Measurements from ENCODE around the gene H2BK1. TPM values are rescaled to one million over a fixed set of nuclear protein-coding genes. Genes with fewer than 3 reads are reported as not detected.

H2BK1 gene
- total RNA-seq, 1 experiment from 2014 or later = 0.69 TPM

- DNase-seq (ENCODE audit: low read depth, low spot score) = no peak
- Histone ChIP-seq H3K27me3 (ENCODE audit: insufficient read depth, low read length) (no peaks in the 10 kb centered on the region), H3K79me2 (ENCODE audit: insufficient read depth, low read length) (no peaks in the 10 kb centered on the region), H3K4me3 (replicated peaks in 1 of 2; ENCODE audit: low read depth in 1 of 2, low read length in 2 of 2) (no peak overlapping the region), H3K36me3 (ENCODE audit: control insufficient read depth in 1 of 2, insufficient read depth in 2 of 2, low read length in 2 of 2) (no peaks in the 10 kb centered on the region), H3K27ac (ENCODE audit: low read depth, low read length) (no peak overlapping the region), H2AFZ (ENCODE audit: low read depth, low read length, poor library complexity, severe bottlenecking) (no peak overlapping the region), H3K9me3 (ENCODE audit: control insufficient read depth in 1 of 2, insufficient read depth in 1 of 2, low read depth in 1 of 2, low read length in 2 of 2) (no peaks in the 10 kb centered on the region), H3K4me1 (ENCODE audit: control insufficient read depth in 1 of 2, insufficient read depth in 2 of 2, low read length in 2 of 2) (no peaks in the 10 kb centered on the region), H3K9me2 (ENCODE audit: insufficient read depth) (no peaks in the 10 kb centered on the region), H3K4me2 (ENCODE audit: low read length) (no peak overlapping the region), H4K20me1 (ENCODE audit: insufficient read depth) (no peaks in the 10 kb centered on the region), H3K9ac (ENCODE audit: low read length) (no peak overlapping the region)
- intact Hi-C loops (cut with micrococcal nuclease) = no loop called here
- TF ChIP-seq FOSL1 (IDR thresholded peaks at IDR 0.05; ENCODE audit: low read depth) = no peak
- TF ChIP-seq RAD21 (IDR thresholded peaks at IDR 0.05; ENCODE audit: low read depth) = no peak
- TF ChIP-seq TCF7L2 (IDR thresholded peaks at IDR 0.05; ENCODE audit: borderline replicate concordance, extremely low read depth, insufficient read depth, insufficient read length) = no peak
- TF ChIP-seq ATF3 (IDR thresholded peaks at IDR 0.05) = no peak
- no peak for TF ChIP-seq JUND (IDR thresholded peaks at IDR 0.05)
- no peak for TF ChIP-seq ZBTB33 (IDR thresholded peaks at IDR 0.05; ENCODE audit: extremely low read depth, insufficient replicate concordance, low read length)
- no peak for TF ChIP-seq EZH2phosphoT487 (IDR thresholded peaks at IDR 0.05; ENCODE audit: borderline replicate concordance)
- TF ChIP-seq CBX3 (IDR thresholded peaks at IDR 0.05; ENCODE audit: low read depth) = no peak
- no peak for TF ChIP-seq POLR2A (IDR thresholded peaks at IDR 0.05; ENCODE audit: borderline replicate concordance, extremely low read depth, insufficient read depth, insufficient read length)
- no peak for TF ChIP-seq SRF (IDR thresholded peaks at IDR 0.05; ENCODE audit: low read depth)
- TF ChIP-seq MAX (IDR thresholded peaks at IDR 0.05) = no peak
- no peak for TF ChIP-seq CTCF (IDR thresholded peaks at IDR 0.05 in 2 of 3, conservative IDR thresholded peaks at IDR 0.05 in 1 of 3; ENCODE audit: borderline replicate concordance in 1 of 3, insufficient read depth in 1 of 3, low read depth in 2 of 3, low read length in 2 of 3)
- no peak for TF ChIP-seq EZH2 (IDR thresholded peaks at IDR 0.05)
- TF ChIP-seq SIN3A (IDR thresholded peaks at IDR 0.05; ENCODE audit: low read depth) = no peak
- RAD21 ChIA-PET (ENCODE audit: low non-redundant PET in 1 of 2, low total read pairs in 2 of 2, uncharacterized antibody in 2 of 2, unreplicated experiment in 2 of 2) = no interaction called here
- CTCF ChIA-PET = no interaction called here
- no TSS peak for BruUV-seq (replicated peaks)
- ATAC-seq = no peak
- POLR2A ChIA-PET = interaction anchor here (0.7 kb wide), 1 partner anchor 13 kb away, joined by 3 read pairs; no protein-coding TSS in a partner anchor
Measured at GRCh38 chr7:151187409-151188251, 22.7 kb downstream of the H2BK1 start.

Data from HCT116 (cell line).